Erythroblast (primary cell): ENCODE results near the gene AP1G2.

Source experiments
- DNase-seq, 2 experiments: peaks; one replicate each; lab custom pipeline; 2025; lab: John Stamatoyannopoulos, UW
- GATA1 ChIP-seq: IDR thresholded peaks from 2 replicates; pipeline ENCODE4 v1.6.1; 2011; ENCODE audit warnings: low read depth, mild to moderate bottlenecking, control low read depth, low read length, moderate library complexity
- POLR2A ChIP-seq: IDR thresholded peaks from 2 replicates; pipeline ENCODE4 v1.6.1; 2011; ENCODE audit warnings: mild to moderate bottlenecking, low read length

The AP1G2 gene

DNA sequence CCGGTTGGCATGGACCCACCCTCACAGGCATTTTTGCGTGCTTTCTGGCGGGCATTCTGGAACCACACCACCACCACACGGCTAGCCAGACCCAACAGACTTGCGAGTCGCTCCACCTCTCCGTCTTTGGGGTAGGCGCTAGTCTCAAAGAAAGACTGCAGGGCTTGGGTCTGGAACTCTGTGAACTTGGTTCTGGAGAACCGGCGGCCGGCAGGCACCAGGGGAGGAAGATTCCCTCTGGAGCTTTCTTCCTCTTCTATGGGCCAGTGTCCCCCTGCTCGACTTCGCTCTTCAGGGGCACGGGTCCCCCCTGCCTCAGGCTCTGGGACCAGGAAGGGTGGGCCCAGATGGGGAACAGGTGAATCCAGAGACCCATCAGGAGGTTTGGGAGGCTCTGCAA is 42.6 kb downstream of the AP1G2 start:
- TF ChIP-seq POLR2A (no peak), GATA1 (no peak)
- no peak for DNase-seq

DNA sequence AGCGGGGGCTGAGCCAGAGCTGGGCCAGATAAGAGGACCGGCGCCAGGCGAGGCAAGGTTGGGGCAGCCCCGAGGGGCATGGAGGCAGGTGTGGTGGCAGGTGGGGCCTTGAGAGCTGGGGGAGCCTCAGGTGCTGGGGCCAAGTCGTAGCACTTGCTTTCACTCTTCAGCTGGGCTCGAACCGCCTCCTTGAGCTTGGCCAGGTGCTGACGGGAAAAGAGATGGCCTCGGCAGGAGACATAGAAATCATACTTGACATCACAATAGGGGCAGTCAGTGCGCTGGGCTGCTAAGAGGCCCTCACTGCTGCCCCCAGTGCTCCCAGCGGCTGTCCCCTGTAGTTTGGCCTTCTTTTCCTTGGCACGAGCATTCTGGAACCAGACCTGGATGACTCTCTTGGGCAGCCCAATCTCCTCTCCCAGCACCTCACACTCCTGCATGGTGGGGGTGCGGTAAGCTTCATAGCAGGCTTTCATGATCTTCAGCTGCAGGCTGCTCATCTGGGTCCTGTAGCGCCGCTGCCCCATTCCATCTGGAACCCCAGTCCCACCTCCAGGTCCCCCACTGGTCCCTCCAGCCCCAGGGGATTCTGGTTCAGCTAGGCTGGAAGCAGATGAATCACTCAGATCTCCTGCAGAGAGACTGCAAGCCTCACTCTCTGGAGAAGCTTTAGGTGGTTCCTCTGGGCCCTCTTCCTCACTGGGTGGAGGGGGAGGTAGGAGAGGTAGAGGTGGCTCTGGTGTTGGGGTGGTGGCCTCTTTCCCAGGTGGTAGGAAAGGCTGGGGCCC is 44.2 kb downstream of the AP1G2 start:
- no peak for DNase-seq
- no peak for TF ChIP-seq POLR2A
- no peak for TF ChIP-seq GATA1

DNA sequence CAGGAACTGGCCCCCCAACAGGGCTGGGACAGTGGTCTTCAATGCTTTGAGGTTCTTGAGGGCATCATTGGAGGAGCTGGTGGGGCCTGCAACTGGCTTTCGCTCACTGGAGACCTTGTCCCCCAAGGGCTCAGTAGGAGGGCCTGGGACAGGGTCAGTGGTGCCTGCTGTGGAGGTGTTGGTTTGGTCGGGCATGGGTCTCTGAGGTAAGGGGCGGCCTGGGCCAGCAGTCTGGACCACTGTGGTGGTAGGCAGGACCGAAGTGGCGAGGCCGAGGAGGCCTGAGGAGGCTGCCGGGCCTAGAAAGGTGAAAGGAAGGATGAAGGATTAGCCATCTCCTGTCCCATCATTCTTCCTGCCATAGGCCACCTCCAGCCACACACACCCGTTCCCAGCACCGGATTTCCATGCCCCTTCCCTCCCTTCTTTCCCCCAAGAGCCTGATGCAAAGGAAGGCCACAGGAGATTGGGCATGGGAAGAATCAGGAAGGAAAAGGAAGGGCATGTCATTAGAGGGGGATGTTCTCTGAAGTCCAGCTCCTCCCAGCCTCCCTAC is 44.9 kb downstream of the AP1G2 start:
- TF ChIP-seq POLR2A (no peak), GATA1 (no peak)
- DNase-seq, result no peak

DNA sequence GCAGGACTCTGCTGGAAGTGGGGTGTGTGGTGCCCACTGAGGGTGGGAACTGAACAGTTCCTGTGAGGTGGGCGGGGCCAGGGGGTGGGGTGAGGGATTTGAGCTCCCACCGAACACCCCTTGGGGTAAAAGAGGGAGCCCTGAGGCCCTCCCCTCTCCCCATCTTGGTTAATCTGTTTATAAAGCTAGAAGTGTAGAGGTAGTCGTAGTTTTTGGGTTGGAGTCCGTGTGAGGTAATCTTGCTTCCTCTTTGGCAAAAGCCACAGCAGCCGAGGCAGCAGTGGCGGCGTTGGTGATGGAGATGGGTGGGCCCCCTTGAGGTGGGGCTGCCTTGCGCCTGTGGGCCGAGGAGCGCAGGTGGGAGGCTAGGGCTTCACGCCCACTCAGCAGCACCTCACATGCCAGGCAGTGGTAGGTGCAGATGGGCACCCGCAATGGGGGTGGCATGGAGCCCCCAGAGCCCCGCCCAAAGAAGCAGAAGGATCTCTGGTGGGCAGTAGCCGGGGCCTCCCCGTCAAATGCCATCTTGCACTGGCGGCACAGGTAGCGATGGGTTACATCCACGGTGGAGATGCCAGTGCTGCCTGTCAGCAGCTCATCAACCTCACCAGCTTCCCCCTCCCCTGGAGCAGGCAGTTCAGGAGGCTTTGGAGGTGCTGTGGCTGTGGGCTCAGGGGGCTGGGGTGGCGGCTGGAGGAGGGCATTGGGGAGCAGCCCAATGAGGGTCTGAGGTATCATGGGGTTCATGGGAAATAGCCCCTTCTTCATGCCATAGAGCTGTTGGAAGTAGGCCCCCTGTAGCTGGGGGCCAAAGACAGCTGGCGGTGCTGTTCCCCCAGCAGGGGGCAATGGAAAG is 45.6 kb downstream of the AP1G2 start:
- no peak for DNase-seq
- TF ChIP-seq POLR2A (no peak), GATA1 (no peak)

DNA sequence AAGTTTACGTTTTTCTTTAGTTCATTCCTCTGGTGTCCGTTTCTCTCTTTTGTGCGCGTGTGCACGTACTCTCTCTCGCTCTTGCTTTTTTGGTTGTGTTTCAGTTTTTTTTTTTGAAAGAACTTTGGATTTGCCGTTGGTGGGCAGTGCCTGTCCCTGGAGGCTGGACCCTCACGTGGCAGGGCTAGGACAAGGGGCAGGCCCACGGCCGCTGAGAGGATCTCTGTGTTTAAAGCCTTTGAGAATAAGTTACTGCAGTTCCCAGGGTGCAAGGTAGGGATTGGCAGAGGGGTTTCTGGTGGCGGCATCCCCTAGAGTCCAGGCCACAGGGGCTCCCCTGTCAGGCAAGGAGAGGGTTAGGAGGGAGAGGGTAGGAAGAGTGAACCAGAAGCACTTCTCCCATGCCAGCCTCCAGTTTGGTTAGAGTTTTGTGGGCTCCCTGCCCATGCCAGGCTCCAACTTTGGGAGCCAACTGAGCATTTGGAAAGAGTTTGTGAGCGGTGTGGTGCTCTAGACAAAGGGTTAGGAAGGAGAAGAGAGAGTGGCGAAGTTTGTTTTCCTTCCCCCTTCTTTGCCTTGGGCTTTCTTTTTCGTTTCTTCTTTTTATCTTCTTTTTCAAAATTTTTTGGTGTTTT is 46.6 kb downstream of the AP1G2 start:
- TF ChIP-seq GATA1 (no peak), POLR2A (no peak)
- no peak for DNase-seq

- no peak for TF ChIP-seq GATA1
- TF ChIP-seq POLR2A, result no peak
These were observed 48.9 kb downstream of the AP1G2 start for GRCh38 chr14:23518709-23519108.

DNA sequence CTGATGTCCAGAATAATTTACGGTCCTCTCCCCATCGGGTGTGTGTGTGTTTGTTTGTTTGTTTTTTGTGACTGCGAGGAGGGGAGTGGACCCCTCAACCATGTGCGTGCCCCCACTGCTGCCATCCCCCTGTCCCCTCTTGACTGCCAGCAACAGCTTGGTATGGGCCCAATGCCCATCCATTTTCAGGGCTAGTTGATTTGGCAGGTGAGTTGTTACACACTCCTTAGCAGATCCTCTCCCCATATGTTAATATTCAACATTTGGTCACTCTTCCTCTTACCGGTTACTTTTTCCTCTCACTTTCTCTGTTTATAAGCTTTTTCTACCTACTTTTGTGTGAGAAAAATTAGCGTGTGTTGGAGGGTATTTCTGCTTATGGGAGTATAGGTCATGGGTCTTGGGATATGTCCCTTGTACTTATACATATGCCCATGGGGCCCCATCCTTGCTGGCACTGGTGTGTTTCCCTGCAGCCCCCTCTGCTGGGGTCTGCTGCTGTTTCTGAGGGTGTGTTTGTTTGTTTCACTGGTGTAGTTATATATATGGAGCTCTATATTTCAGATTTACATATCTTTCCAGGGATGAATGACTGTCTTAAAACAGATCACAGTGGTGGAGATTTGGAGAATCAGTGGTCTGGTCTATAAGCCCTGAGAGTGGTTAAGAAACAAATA is 49.8 kb downstream of the AP1G2 start:
- no peak for DNase-seq
- TF ChIP-seq POLR2A, result no peak
- TF ChIP-seq GATA1, result no peak

More at GRCh38 chr14:23518709-23519108, 48.9 kb downstream of the AP1G2 start:
- no peak for DNase-seq

GRCh38 chr14:23514644-23514957 is 53.0 kb downstream of the AP1G2 start:
- TF ChIP-seq GATA1 (no peak), POLR2A (no peak)
- DNase-seq, result no peak

GRCh38 chr14:23513818-23514643 is 53.6 kb downstream of the AP1G2 start:
- no peak for TF ChIP-seq POLR2A
- TF ChIP-seq GATA1, result no peak
- DNase-seq, result no peak

DNA sequence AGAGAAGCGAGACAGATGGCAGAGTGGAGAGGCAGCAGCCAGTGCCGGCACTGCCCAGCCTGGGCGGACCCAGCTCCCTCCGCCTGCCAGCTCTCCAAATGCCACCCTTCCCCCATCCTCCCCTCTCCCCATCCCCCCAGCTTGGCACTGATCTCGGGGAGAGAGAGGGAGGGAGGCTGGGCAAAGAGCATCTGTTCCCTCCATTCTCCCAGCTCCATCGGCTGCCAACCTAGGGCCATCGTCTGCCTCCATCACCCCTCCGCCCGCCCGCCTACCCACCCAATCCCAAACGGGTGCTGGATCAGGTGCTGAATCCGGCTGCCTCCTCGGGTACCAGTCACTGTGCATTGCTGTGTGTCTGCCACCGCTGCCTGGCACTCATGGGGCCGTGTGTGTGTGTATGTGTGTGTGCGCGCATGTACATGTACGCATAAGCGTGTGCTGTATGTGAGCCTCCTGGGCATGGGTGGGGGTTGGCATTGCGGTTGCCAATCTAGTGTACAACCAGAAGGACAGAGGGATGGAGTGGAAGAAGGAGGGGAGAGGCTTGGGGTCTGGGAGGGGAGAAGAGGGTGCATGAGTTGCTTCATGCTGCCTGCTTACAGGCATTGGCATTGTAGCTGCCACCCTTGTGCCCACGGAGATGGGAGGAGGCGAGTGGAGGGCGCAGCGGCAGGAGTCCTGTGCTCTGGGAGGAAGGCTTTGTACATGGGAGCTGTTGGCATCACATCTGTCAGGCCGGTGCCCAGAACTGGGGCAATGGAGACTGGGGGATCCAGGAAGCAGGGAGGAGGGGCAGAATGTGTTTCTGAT is 54.4 kb downstream of the AP1G2 start:
- TF ChIP-seq GATA1 (no peak), POLR2A (no peak)
- no peak for DNase-seq

- TF ChIP-seq POLR2A, result no peak
- DNase-seq, result no peak
These were observed 55.4 kb downstream of the AP1G2 start for GRCh38 chr14:23512156-23512555.
